ENCODE results near the gene ITGB1.

The ITGB1 gene

GRCh38 chr10:32882076-32882475, 76.0 kb downstream of the ITGB1 start:
- Histone ChIP-seq H3F3A (ENCODE audit: insufficient read depth, low read length) (no peaks in the 10 kb centered on the region), H2AFZ (ENCODE audit: low read length) (no peak overlapping the region), H3K27me3 (ENCODE audit: insufficient read depth, low read length) (no peaks in the 10 kb centered on the region), H3K9me3 (ENCODE audit: low read length) (no peaks in the 10 kb centered on the region), H3K4me2 (ENCODE audit: low read length) (no peak overlapping the region), H3K79me2 (ENCODE audit: insufficient read depth, low read length) (no peaks in the 10 kb centered on the region), H3K27ac (ENCODE audit: low read depth, low read length, poor library complexity, severe bottlenecking) (no peak overlapping the region), H4K20me1 (ENCODE audit: insufficient read depth, low read length) (no peaks in the 10 kb centered on the region), H3K4me1 (ENCODE audit: insufficient read depth, low read length, severe bottlenecking) (no peaks in the 10 kb centered on the region), H3K4me3 (ENCODE audit: low read depth, low read length, poor library complexity, severe bottlenecking) (no peak overlapping the region), H3K9me2 (ENCODE audit: low read depth, low read length) (no peaks in the 10 kb centered on the region), H3K36me3 (ENCODE audit: insufficient read depth, low read length) (no peaks in the 10 kb centered on the region), H3K9ac (ENCODE audit: low read length) (no peak overlapping the region)
- no peak for TF ChIP-seq EZH2 (IDR thresholded peaks at IDR 0.05; ENCODE audit: borderline replicate concordance, low read length)
- no peak for TF ChIP-seq CTCF (IDR thresholded peaks at IDR 0.05; ENCODE audit: low read length)

- Histone ChIP-seq H3F3A (ENCODE audit: insufficient read depth, low read length) (no peaks in the 10 kb centered on the region), H3K4me1 (ENCODE audit: insufficient read depth, low read length, severe bottlenecking) (no peaks in the 10 kb centered on the region), H3K27ac (ENCODE audit: low read depth, low read length, poor library complexity, severe bottlenecking) (no peak overlapping the region), H3K79me2 (ENCODE audit: insufficient read depth, low read length) (no peaks in the 10 kb centered on the region), H3K9me2 (ENCODE audit: low read depth, low read length) (no peaks in the 10 kb centered on the region), H3K27me3 (ENCODE audit: insufficient read depth, low read length) (no peaks in the 10 kb centered on the region), H3K4me2 (ENCODE audit: low read length) (no peak overlapping the region), H3K9ac (ENCODE audit: low read length) (no peak overlapping the region), H3K36me3 (ENCODE audit: insufficient read depth, low read length) (no peaks in the 10 kb centered on the region), H3K4me3 (ENCODE audit: low read depth, low read length, poor library complexity, severe bottlenecking) (no peak overlapping the region), H3K9me3 (ENCODE audit: low read length) (no peaks in the 10 kb centered on the region), H2AFZ (ENCODE audit: low read length) (no peak overlapping the region), H4K20me1 (ENCODE audit: insufficient read depth, low read length) (no peaks in the 10 kb centered on the region)
- TF ChIP-seq EZH2 (IDR thresholded peaks at IDR 0.05; ENCODE audit: borderline replicate concordance, low read length) = no peak
- no peak for TF ChIP-seq CTCF (IDR thresholded peaks at IDR 0.05; ENCODE audit: low read length)
These were observed 79.4 kb downstream of the ITGB1 start for GRCh38 chr10:32878646-32879045.

GRCh38 chr10:32877915-32878314, 80.1 kb downstream of the ITGB1 start:
- H3K27ac ChIP-seq (ENCODE audit: low read depth, low read length, poor library complexity, severe bottlenecking) = no peak overlapping the region
- H3K36me3 ChIP-seq (ENCODE audit: insufficient read depth, low read length) = no peaks in the 10 kb centered on the region
- no peak overlapping the region for H3K4me2 ChIP-seq (ENCODE audit: low read length)
- no peaks in the 10 kb centered on the region for H3K9me3 ChIP-seq (ENCODE audit: low read length)
- no peaks in the 10 kb centered on the region for H3K9me2 ChIP-seq (ENCODE audit: low read depth, low read length)
- H3K4me3 ChIP-seq (ENCODE audit: low read depth, low read length, poor library complexity, severe bottlenecking) = no peak overlapping the region
- no peaks in the 10 kb centered on the region for H3K79me2 ChIP-seq (ENCODE audit: insufficient read depth, low read length)
- H3K9ac ChIP-seq (ENCODE audit: low read length) = no peak overlapping the region
- no peaks in the 10 kb centered on the region for H4K20me1 ChIP-seq (ENCODE audit: insufficient read depth, low read length)
- no peaks in the 10 kb centered on the region for H3F3A ChIP-seq (ENCODE audit: insufficient read depth, low read length)
- H3K4me1 ChIP-seq (ENCODE audit: insufficient read depth, low read length, severe bottlenecking) = no peaks in the 10 kb centered on the region
- TF ChIP-seq CTCF (IDR thresholded peaks at IDR 0.05; ENCODE audit: low read length) = no peak
- TF ChIP-seq EZH2 (IDR thresholded peaks at IDR 0.05; ENCODE audit: borderline replicate concordance, low read length) = no peak
- no peak overlapping the region for H2AFZ ChIP-seq (ENCODE audit: low read length)
- H3K27me3 ChIP-seq (ENCODE audit: insufficient read depth, low read length) = no peaks in the 10 kb centered on the region

All from OCI-LY1 (cell line).